GM21723 (cell line): ENCODE data around the gene ZCCHC4.

Source experiments
- ATAC-seq: cut with Tn5 transposase; IDR thresholded peaks from one replicate; pipeline ENCODE4 v1.9.1; 2021; ENCODE audit warnings: mild to moderate bottlenecking, moderate library complexity; ENCODE audit not compliant: unreplicated experiment

Gene ZCCHC4

GRCh38 chr4:25312496-25313200, at the start of gene ZCCHC4:
Gene ZCCHC4, plus strand, starts transcription at chr4:25312774. Its CDS starts 36 bp downstream, at chr4:25312810.
- ATAC-seq = peak; percentile 78

GRCh38 chr4:25271866-25272265, 40.7 kb upstream of the ZCCHC4 start:
- no peak for ATAC-seq

GRCh38 chr4:25280210-25280609, 32.4 kb upstream of the ZCCHC4 start:
- ATAC-seq = no peak

GRCh38 chr4:25283948-25284347, 28.6 kb upstream of the ZCCHC4 start:
- no peak for ATAC-seq

- ATAC-seq = no peak
Measured at GRCh38 chr4:25284466-25284865, 28.1 kb upstream of the ZCCHC4 start.

- ATAC-seq = no peak
Measured at GRCh38 chr4:25290490-25291067, 22.0 kb upstream of the ZCCHC4 start.

- no peak for ATAC-seq
Measured at GRCh38 chr4:25291158-25291733, 21.3 kb upstream of the ZCCHC4 start.

- no peak for ATAC-seq
Measured at GRCh38 chr4:25297528-25298242, 14.9 kb upstream of the ZCCHC4 start.

- ATAC-seq = no peak
Measured at GRCh38 chr4:25299476-25300203, 12.9 kb upstream of the ZCCHC4 start.

GRCh38 chr4:25301471-25301870, 11.1 kb upstream of the ZCCHC4 start:
- no peak for ATAC-seq

GRCh38 chr4:25302626-25303025, 9.9 kb upstream of the ZCCHC4 start:
- ATAC-seq = no peak

GRCh38 chr4:25303578-25303977, 9.0 kb upstream of the ZCCHC4 start:
- ATAC-seq = no peak

- ATAC-seq = no peak
Measured at GRCh38 chr4:25306518-25307057, 6.0 kb upstream of the ZCCHC4 start.

GRCh38 chr4:25307596-25307995, 5.0 kb upstream of the ZCCHC4 start:
- no peak for ATAC-seq

GRCh38 chr4:25308306-25308705, 4.3 kb upstream of the ZCCHC4 start:
- ATAC-seq = no peak

GRCh38 chr4:25308761-25309160, 3.8 kb upstream of the ZCCHC4 start:
- ATAC-seq = no peak

GRCh38 chr4:25310066-25310802, 2.3 kb upstream of the ZCCHC4 start:
- ATAC-seq = peak; percentile 67

- ATAC-seq = peak; percentile 35
Measured at GRCh38 chr4:25310803-25311166, 1.8 kb upstream of the ZCCHC4 start.

- ATAC-seq = no peak
Measured at GRCh38 chr4:25313201-25313895, 774 bp downstream of the ZCCHC4 start.

GRCh38 chr4:25320336-25320735, 7.8 kb downstream of the ZCCHC4 start:
- no peak for ATAC-seq
